H1 (cell line): ENCODE data around the gene TSC22D4. TPM values are rescaled to one million over a fixed set of nuclear protein-coding genes. Genes with fewer than 3 reads are reported as not detected.

Experiments used
- ATF2 ChIP-seq: IDR thresholded peaks from 2 replicates; pipeline ENCODE4 v1.6.1; 2012; ENCODE audit warnings: low read length, inconsistent platforms
- BRCA1 ChIP-seq: IDR thresholded peaks from 2 replicates; pipeline ENCODE4 v1.6.1; 2012; ENCODE audit warnings: low read depth, low read length, improper control_type of control experiment
- CBX5 ChIP-seq: fragments of 300-800, 300-1000 bp; sonication (generic); IDR thresholded peaks from 2 replicates; pipeline ENCODE4 v1.7.1; 2016; ENCODE audit warnings: antibody characterized with exemption, low read length, low read depth
- CBX8 ChIP-seq: fragments of 300-800, 300-1000 bp; sonication (generic); IDR thresholded peaks from 2 replicates; pipeline ENCODE4 v1.7.1; 2016; ENCODE audit warnings: low read depth, low read length, borderline replicate concordance
- CEBPB ChIP-seq: IDR thresholded peaks from 2 replicates; pipeline ENCODE4 v1.6.1; 2012; ENCODE audit warnings: low read depth, low read length
- CHD1 ChIP-seq: IDR thresholded peaks from 2 replicates; pipeline ENCODE4 v1.6.1; 2012; ENCODE audit warnings: low read depth, low read length, improper control_type of control experiment
- EP300 ChIP-seq, 2 experiments: IDR thresholded peaks; 1 replicate in 1 of 2; 2 replicates in 1 of 2; pipeline ENCODE4 v1.6.1; 2011 to 2012; ENCODE audit warnings: low read depth in 2 of 2, low read length in 2 of 2, mild to moderate bottlenecking in 2 of 2, borderline replicate concordance in 1 of 2, inconsistent platforms in 1 of 2, moderate library complexity in 1 of 2
- GTF2F1 ChIP-seq: IDR thresholded peaks from 2 replicates; pipeline ENCODE4 v1.6.1; 2012; ENCODE audit warnings: low read depth, low read length, improper control_type of control experiment, borderline replicate concordance
- JUN ChIP-seq: IDR thresholded peaks from 2 replicates; pipeline ENCODE4 v1.6.1; 2011; ENCODE audit warnings: low read depth, mild to moderate bottlenecking, improper control_type of control experiment, low read length
- NANOG ChIP-seq: IDR thresholded peaks from 2 replicates; pipeline ENCODE4 v1.6.1; 2011; ENCODE audit warnings: low read length, low read depth, mild to moderate bottlenecking, inconsistent platforms; ENCODE audit not compliant: insufficient read depth, poor library complexity, severe bottlenecking
- PHF8 ChIP-seq: fragments of 200-600 bp; sonication (generic); conservative IDR thresholded peaks from 2 replicates; pipeline ENCODE4 v1.7.1; 2012; ENCODE audit warnings: low read depth, mild to moderate bottlenecking, inconsistent platforms, low read length, moderate library complexity
- POLR2A ChIP-seq, 2 experiments: IDR thresholded peaks; 1 replicate in 1 of 2; 2 replicates in 1 of 2; pipeline ENCODE4 v1.6.1; 2011; ENCODE audit warnings: low read depth in 2 of 2, low read length in 2 of 2, mild to moderate bottlenecking in 2 of 2; ENCODE audit errors: control extremely low read depth in 1 of 2
- POU5F1 ChIP-seq: IDR thresholded peaks from 2 replicates; pipeline ENCODE4 v1.6.1; 2011; ENCODE audit warnings: low read depth, mild to moderate bottlenecking, low read length, moderate library complexity
- RAD21 ChIP-seq, 2 experiments: IDR thresholded peaks in 1 of 2; conservative IDR thresholded peaks in 1 of 2; 2 replicates each; pipeline ENCODE4 v1.6.1; 2011; ENCODE audit warnings: low read depth in 2 of 2, low read length in 2 of 2, improper control_type of control experiment in 1 of 2, inconsistent platforms in 1 of 2, mild to moderate bottlenecking in 1 of 2, moderate library complexity in 1 of 2
- RFX5 ChIP-seq: IDR thresholded peaks from 2 replicates; pipeline ENCODE4 v1.6.1; 2011; ENCODE audit warnings: low read depth, low read length, improper control_type of control experiment, borderline replicate concordance
- SAP30 ChIP-seq: fragments of 300-600 bp; sonication (generic); IDR thresholded peaks from 2 replicates; pipeline ENCODE4 v1.7.1; 2012; ENCODE audit warnings: low read length, moderate library complexity, mild to moderate bottlenecking, inconsistent platforms; ENCODE audit not compliant: insufficient read depth, insufficient replicate concordance
- SP2 ChIP-seq: IDR thresholded peaks from 2 replicates; pipeline ENCODE4 v1.6.1; 2012; ENCODE audit warnings: mild to moderate bottlenecking, low read length, inconsistent platforms
- TBP ChIP-seq: IDR thresholded peaks from 2 replicates; pipeline ENCODE4 v1.6.1; 2011; ENCODE audit warnings: low read depth, low read length, improper control_type of control experiment
- TEAD4 ChIP-seq: IDR thresholded peaks from 2 replicates; pipeline ENCODE4 v1.6.1; 2012; ENCODE audit warnings: low read depth, low read length, inconsistent platforms, mixed read lengths
- YY1 ChIP-seq: IDR thresholded peaks from 2 replicates; pipeline ENCODE4 v1.6.1; 2011; ENCODE audit warnings: low read depth, mild to moderate bottlenecking, low read length
- ZNF274 ChIP-seq: IDR thresholded peaks from 2 replicates; pipeline ENCODE4 v1.7.0; 2012; ENCODE audit warnings: low read length, borderline replicate concordance; ENCODE audit errors: extremely low read depth
- polyA plus RNA-seq, 7 experiments: library from polyadenylated mRNA; depleted of rRNA in 3 of 7; stranded (reverse) in 5 of 7; unstranded in 2 of 7; fragments of >200 nt in 5 of 7; fragments of 200-250 nt in 2 of 7; gene quantifications; 1 replicate in 5 of 7; 2 replicates in 1 of 7; 4 replicates in 1 of 7; pipeline versions ENCODE4 v1.2.1 to v1.2.3, GENCODE V29; 2011 to 2013; ENCODE audit warnings: missing spikeins in 2 of 7, mixed read lengths in 2 of 7
- total RNA-seq: library from RNA; stranded (reverse); fragmentation: NEBNext Ultra II Directional; extraction: Animal tissue kit (Norgen Biotek cat#: 25700); gene quantifications from 2 replicates; pipeline ENCODE4 v1.2.1, GENCODE V29; 2021

The TSC22D4 gene
- total and polyA plus RNA-seq, 2 of the 8 experiments (the other 6 are each of a cell fraction or from before 2014, with no cell fraction given) = 13.2 to 20.3 TPM

- TF ChIP-seq EP300 (IDR thresholded peaks at IDR 0.05; ENCODE audit: borderline replicate concordance in 1 of 2, low read depth in 2 of 2, low read length in 2 of 2) = no peak
- TF ChIP-seq TBP = peak; percentile 95
- peak; percentile 95 for TF ChIP-seq YY1
- no peak for TF ChIP-seq CEBPB
- TF ChIP-seq NANOG = no peak
- peak; percentile 23; the same call in 1 of the 2 replicates for TF ChIP-seq ATF2
- TF ChIP-seq GTF2F1 = peak; percentile 91; the same call in 1 of the 2 replicates
- peak; percentile 93 for TF ChIP-seq PHF8
- peak; percentile 70 for TF ChIP-seq SAP30
- 0 out of 2 replicates have a peak, but pooled peaks have one; percentile 35 for TF ChIP-seq CHD1
- TF ChIP-seq CBX8 = no peak
- no peak; the same call in 1 of the 2 replicates for TF ChIP-seq BRCA1
- no peak; the same call in 1 of the 2 replicates for TF ChIP-seq TEAD4
- TF ChIP-seq JUN = 0 out of 2 replicates have a peak, but pooled peaks have one; percentile 15
- peak in 1 of 2 experiments; percentile 86; a peak in 2 of 3 replicates for TF ChIP-seq POLR2A (IDR thresholded peaks at IDR 0.05; ENCODE audit: control extremely low read depth in 1 of 2, low read depth in 2 of 2, low read length in 2 of 2)
- TF ChIP-seq RAD21 (IDR thresholded peaks at IDR 0.05 in 1 of 2, conservative IDR thresholded peaks at IDR 0.05 in 1 of 2; ENCODE audit: low read depth in 2 of 2, low read length in 2 of 2) = no peak
- TF ChIP-seq ZNF274 = no peak
- TF ChIP-seq CBX5 = no peak
- no peak for TF ChIP-seq POU5F1
- TF ChIP-seq RFX5 = peak; percentile 42; the same call in 1 of the 2 replicates
- no peak for TF ChIP-seq SP2
These were observed 50.6 kb downstream of the TSC22D4 start, which contains the start of gene ZCWPW1 (continued) for GRCh38 chr7:100428199-100428966.
